ENCODE results near the gene DUSP3. TPM values are rescaled to one million over a fixed set of nuclear protein-coding genes. Genes with fewer than 3 reads are reported as not detected.
A peak's percentile ranks its signal among the peaks of the same experiment; 100 is the strongest.

The DUSP3 gene
- total RNA-seq, 2 donors from 2014 or later = 130 to 137 TPM

DNA sequence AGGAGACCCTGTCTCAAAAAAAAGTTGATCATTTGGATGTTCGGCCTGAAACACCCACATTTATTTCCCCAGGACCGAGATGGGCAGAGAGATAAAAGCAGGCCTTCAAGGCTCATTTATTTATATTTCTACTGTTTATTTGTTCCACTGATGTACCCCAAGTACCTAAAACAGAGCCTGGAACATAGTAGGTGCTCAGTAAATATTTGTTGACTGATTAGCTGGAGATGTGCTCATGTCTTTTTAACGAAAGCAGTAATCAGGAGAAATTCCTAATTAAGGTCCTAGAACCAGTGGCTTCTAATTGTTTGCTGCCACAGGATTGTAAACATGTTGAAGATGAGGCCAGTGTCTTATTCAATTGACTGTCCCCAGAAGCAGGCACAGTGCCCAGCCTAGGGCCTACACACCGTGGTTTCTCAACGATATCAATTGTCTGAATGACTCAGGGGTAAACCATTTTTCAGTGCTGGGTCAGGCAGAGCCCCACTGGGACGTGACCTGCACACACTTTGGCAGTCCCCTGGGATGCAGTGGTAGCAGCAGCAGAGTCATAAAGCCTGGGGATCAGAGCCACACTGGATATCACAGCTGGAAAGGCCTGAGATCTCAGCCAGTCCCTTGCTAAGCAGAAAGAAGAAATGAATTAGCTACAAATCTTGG lies 54.9 kb downstream of the DUSP3 start:
- Histone ChIP-seq H3K4me3 (no peak overlapping the region), H3K27ac (no peak overlapping the region), H3K27me3 (replicated peaks; ENCODE audit: insufficient read depth) (no peaks in the 10 kb centered on the region), H3K9me3 (no peaks in the 10 kb centered on the region), H3K4me1 (ENCODE audit: control insufficient read depth in 1 of 2, low read depth in 2 of 2) (peaks cover 5 to 27% of the 10 kb centered on the region in 2 donors), H3K36me3 (no peaks in the 10 kb centered on the region)
- TF ChIP-seq, protein P1, sequence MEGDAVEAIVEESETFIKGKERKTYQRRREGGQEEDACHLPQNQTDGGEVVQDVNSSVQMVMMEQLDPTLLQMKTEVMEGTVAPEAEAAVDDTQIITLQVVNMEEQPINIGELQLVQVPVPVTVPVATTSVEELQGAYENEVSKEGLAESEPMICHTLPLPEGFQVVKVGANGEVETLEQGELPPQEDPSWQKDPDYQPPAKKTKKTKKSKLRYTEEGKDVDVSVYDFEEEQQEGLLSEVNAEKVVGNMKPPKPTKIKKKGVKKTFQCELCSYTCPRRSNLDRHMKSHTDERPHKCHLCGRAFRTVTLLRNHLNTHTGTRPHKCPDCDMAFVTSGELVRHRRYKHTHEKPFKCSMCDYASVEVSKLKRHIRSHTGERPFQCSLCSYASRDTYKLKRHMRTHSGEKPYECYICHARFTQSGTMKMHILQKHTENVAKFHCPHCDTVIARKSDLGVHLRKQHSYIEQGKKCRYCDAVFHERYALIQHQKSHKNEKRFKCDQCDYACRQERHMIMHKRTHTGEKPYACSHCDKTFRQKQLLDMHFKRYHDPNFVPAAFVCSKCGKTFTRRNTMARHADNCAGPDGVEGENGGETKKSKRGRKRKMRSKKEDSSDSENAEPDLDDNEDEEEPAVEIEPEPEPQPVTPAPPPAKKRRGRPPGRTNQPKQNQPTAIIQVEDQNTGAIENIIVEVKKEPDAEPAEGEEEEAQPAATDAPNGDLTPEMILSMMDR (IDR thresholded peaks at IDR 0.05) = no peak
- DNase-seq (ENCODE audit: low spot score) (no peak), ATAC-seq (ENCODE audit: insufficient number of reproducible peaks, low FRiP score, low read depth) (no peak)

DNA sequence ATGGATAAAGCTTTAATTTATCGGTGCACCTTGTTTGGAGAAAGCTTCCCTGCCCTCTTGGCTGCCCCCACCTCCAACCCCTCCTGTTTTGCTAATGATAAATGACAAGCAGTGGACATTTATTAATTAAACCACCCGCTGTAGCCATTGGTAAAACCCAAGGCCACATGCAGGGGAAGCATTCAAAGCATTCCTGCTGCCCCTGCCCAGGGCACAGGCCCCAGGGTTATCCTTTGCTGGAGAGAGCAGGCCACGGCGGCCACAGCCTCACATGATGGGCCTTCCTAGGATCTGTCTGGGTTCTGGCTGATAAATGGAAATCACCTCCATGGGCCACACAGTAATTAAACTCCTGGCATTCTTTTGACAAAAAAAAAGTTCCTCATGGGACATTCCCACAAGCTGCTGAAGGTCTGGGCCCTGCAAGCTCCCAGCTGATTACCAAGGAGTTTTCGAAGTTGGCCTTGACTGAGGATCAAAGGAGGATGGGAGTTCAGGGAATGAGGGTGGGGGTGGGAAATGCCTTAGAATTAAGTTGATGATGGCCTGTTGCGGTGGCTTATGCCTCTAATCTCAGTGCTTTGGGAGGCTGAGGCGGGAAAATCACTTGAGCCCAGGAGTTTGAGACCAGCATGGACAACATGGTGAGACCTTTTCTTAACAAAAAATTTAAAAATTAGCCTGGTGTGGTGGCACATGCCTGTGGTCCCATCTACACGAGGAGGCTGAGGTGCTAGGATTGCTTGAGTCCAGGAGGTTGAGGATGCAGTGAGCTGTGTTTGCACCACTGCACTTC lies 55.7 kb downstream of the DUSP3 start:
- Histone ChIP-seq H3K4me3 (no peak overlapping the region), H3K27me3 (replicated peaks; ENCODE audit: insufficient read depth) (no peaks in the 10 kb centered on the region), H3K9me3 (no peaks in the 10 kb centered on the region), H3K4me1 (ENCODE audit: control insufficient read depth in 1 of 2, low read depth in 2 of 2) (peaks cover 5 to 27% of the 10 kb centered on the region in 2 donors), H3K27ac (peak overlapping the region in 1 of 2 donors; percentile 20), H3K36me3 (no peaks in the 10 kb centered on the region)
- ATAC-seq (ENCODE audit: insufficient number of reproducible peaks, low FRiP score, low read depth) (no peak), DNase-seq (ENCODE audit: low spot score) (no peak)
- TF ChIP-seq, protein P1 (IDR thresholded peaks at IDR 0.05) = no peak

DNA sequence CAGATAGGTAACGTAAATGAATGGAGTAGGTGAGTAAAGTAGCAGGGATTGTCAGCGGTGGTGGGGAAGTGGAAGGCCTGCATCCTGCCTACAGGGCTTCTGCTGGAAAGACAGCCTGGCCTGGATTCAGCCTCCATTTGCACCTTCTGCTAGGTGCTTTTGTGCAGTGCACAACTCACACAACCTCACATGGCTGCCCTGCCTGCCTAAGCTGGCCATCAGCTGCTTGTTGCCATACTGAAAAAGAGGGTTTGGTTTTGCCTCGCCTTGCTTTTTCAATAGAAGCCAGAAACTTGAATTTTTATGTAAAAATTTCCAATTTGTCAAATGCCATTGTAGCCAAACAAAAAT lies 56.5 kb downstream of the DUSP3 start:
- no peaks in the 10 kb centered on the region for H3K27me3 ChIP-seq (replicated peaks; ENCODE audit: insufficient read depth)
- ATAC-seq (ENCODE audit: insufficient number of reproducible peaks, low FRiP score, low read depth) = no peak
- TF ChIP-seq, protein P1 (IDR thresholded peaks at IDR 0.05) = no peak
- no peaks in the 10 kb centered on the region for H3K36me3 ChIP-seq
- H3K4me1 ChIP-seq (ENCODE audit: control insufficient read depth in 1 of 2, low read depth in 2 of 2) = peaks cover 5 to 27% of the 10 kb centered on the region in 2 donors
- no peak for DNase-seq (ENCODE audit: low spot score)
- H3K4me3 ChIP-seq = no peak overlapping the region
- H3K9me3 ChIP-seq = no peaks in the 10 kb centered on the region
- peak overlapping the region in 1 of 2 donors; percentile 92 for H3K27ac ChIP-seq

DNA sequence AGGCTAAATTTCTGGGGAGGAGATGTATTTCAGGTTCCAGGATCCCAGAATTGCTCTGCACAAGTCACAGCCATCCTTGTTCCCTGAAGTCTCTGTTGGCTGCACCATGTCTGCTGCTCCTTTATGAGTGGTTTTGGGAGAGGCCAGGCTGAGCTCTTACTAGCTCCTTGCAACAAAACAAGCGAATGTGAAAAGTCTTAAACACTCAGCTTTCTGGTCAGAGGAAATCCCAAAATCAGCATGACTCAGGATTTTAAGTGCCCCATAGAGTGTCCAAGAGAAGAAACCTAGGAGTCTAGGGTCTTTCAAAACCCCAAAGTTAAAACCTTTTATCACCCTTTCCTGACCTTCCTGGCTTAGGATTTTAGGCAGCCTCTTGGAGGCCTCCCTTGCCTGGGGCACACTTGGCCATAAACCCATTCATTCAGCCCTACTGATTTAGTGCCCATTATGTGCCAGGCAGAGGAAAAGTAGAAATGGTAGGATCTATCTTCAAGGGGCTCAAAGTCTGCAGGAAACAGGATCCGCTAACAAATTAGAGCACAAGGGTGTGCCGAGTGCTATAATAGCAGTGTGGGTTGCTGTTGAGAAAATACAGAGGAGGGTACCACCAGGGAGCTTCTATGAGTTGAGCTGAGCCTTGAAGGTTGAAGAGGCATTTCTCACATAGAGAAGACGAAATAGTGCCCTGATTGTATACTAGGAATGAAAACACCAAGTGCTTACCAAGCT lies 57.1 kb downstream of the DUSP3 start:
- TF ChIP-seq, protein P1 (IDR thresholded peaks at IDR 0.05) = no peak
- Histone ChIP-seq H3K36me3 (no peaks in the 10 kb centered on the region), H3K4me1 (ENCODE audit: control insufficient read depth in 1 of 2, low read depth in 2 of 2) (peaks cover 5 to 27% of the 10 kb centered on the region in 2 donors), H3K27me3 (replicated peaks; ENCODE audit: insufficient read depth) (no peaks in the 10 kb centered on the region), H3K9me3 (no peaks in the 10 kb centered on the region), H3K27ac (peak overlapping the region in 1 of 2 donors; percentile 92), H3K4me3 (no peak overlapping the region)
- ATAC-seq (ENCODE audit: insufficient number of reproducible peaks, low FRiP score, low read depth) (no peak), DNase-seq (ENCODE audit: low spot score) (no peak)
